Neural progenitor cell (in vitro differentiated cells): ENCODE measurements around the gene LDHD. TPM values are rescaled to one million over a fixed set of nuclear protein-coding genes. Genes with fewer than 3 reads are reported as not detected.

ENCODE experiments used
- DNase-seq: peaks from one replicate; pipeline ENCODE4 v3.0.0-alpha.2; 2016; ENCODE audit warnings: low spot score
- H2AFZ ChIP-seq: fragments of 200-600 bp; sonication (generic); replicated peaks from 2 replicates; pipeline ENCODE4 v1.6.1; 2016; ENCODE audit warnings: antibody characterized with exemption
- H3F3A ChIP-seq: fragments of 200-600 bp; sonication (generic); 2 replicates; pipeline ENCODE4 v1.6.1; 2016; ENCODE audit warnings: antibody characterized with exemption, low read depth
- H3K27ac ChIP-seq: fragments of 200-600 bp; sonication (generic); 2 replicates; pipeline ENCODE4 v1.5.1; 2016; ENCODE audit warnings: mild to moderate bottlenecking
- H3K27me3 ChIP-seq: fragments of 200-600 bp; sonication (generic); 2 replicates; pipeline ENCODE4 v1.6.1; 2016; ENCODE audit warnings: mild to moderate bottlenecking, moderate library complexity
- H3K36me3 ChIP-seq: fragments of 200-600 bp; sonication (generic); 2 replicates; pipeline ENCODE4 v1.5.1; 2016
- H3K4me1 ChIP-seq: fragments of 200-600 bp; sonication (generic); 2 replicates; pipeline ENCODE4 v1.6.1; 2016; ENCODE audit warnings: mixed run types
- H3K4me2 ChIP-seq: fragments of 200-600 bp; sonication (generic); 2 replicates; pipeline ENCODE4 v1.6.1; 2016
- H3K4me3 ChIP-seq: fragments of 200-600 bp; sonication (generic); 2 replicates; pipeline ENCODE4 v1.5.1; 2016
- H3K79me2 ChIP-seq: fragments of 200-600 bp; sonication (generic); 2 replicates; pipeline ENCODE4 v1.6.1; 2016; ENCODE audit warnings: low read depth
- H3K9ac ChIP-seq: fragments of 200-600 bp; sonication (generic); 2 replicates; pipeline ENCODE4 v1.6.1; 2016
- H3K9me3 ChIP-seq: fragments of 200-600 bp; sonication (generic); 2 replicates; pipeline ENCODE4 v1.5.1; 2016; ENCODE audit warnings: low read depth
- H4K20me1 ChIP-seq: fragments of 200-600 bp; sonication (generic); 2 replicates; pipeline ENCODE4 v1.6.1; 2016; ENCODE audit warnings: low read depth
- H3K27ac Mint-ChIP-seq: 3 replicates; pipeline ENCODE4 v1.8.0; 2021; ENCODE audit warnings: mixed read lengths
- H3K27me3 Mint-ChIP-seq: 2 replicates; pipeline ENCODE4 v1.8.0; 2022; ENCODE audit warnings: low read depth, mild to moderate bottlenecking, inconsistent platforms, moderate library complexity, mixed read lengths; ENCODE audit not compliant: insufficient read depth
- H3K36me3 Mint-ChIP-seq: 3 replicates; pipeline ENCODE4 v1.8.0; 2021; ENCODE audit warnings: mixed read lengths
- H3K4me1 Mint-ChIP-seq: 3 replicates; pipeline ENCODE4 v1.8.0; 2021; ENCODE audit warnings: mixed read lengths
- H3K4me3 Mint-ChIP-seq: 3 replicates; pipeline ENCODE4 v1.8.0; 2021; ENCODE audit warnings: mild to moderate bottlenecking, moderate library complexity, mixed read lengths
- H3K9me3 Mint-ChIP-seq: 3 replicates; pipeline ENCODE4 v1.8.0; 2020; ENCODE audit warnings: mixed read lengths
- CTCF ChIP-seq: fragments of 200-600 bp; sonication (generic); IDR thresholded peaks from 2 replicates; pipeline ENCODE4 v1.5.1; 2017; ENCODE audit warnings: antibody characterized with exemption, mild to moderate bottlenecking
- EZH2 ChIP-seq: fragments of 200-600 bp; sonication (generic); IDR thresholded peaks from 2 replicates; pipeline ENCODE4 v1.6.1; 2017; ENCODE audit warnings: antibody characterized with exemption, mild to moderate bottlenecking, moderate library complexity
- EZH2phosphoT487 ChIP-seq: fragments of 200-600 bp; sonication (generic); IDR thresholded peaks from 2 replicates; pipeline ENCODE4 v1.6.1; 2017; ENCODE audit warnings: antibody characterized with exemption
- total RNA-seq: library from RNA; depleted of rRNA; stranded (reverse); fragments of >200 nt; gene quantifications from 2 replicates; pipeline ENCODE4 v1.2.3, GENCODE V29; 2015; ENCODE audit warnings: low replicate concordance

Gene LDHD
- total RNA-seq, 1 donor from 2014 or later = 0.60 TPM

- TF ChIP-seq EZH2phosphoT487 = no peak
- TF ChIP-seq CTCF = no peak
- TF ChIP-seq EZH2 = no peak
- Mint-ChIP-seq H3K27me3 (no peaks in the 10 kb centered on the region), H3K36me3 (peaks cover 26% of the 10 kb centered on the region), H3K9me3 (no peaks in the 10 kb centered on the region), H3K4me3 (no peak overlapping the region), H3K4me1 (peaks cover under 1% of the 10 kb centered on the region), H3K27ac (no peak overlapping the region)
- Histone ChIP-seq H3K4me1 (peaks cover 12% of the 10 kb centered on the region), H3F3A (no peaks in the 10 kb centered on the region), H3K36me3 (no peaks in the 10 kb centered on the region), H3K9me3 (no peaks in the 10 kb centered on the region), H3K4me2 (no peak overlapping the region), H3K79me2 (peaks cover 95% of the 10 kb centered on the region), H4K20me1 (peaks cover 75% of the 10 kb centered on the region), H2AFZ (no peak overlapping the region), H3K4me3 (no peak overlapping the region), H3K9ac (no peak overlapping the region), H3K27ac (no peak overlapping the region), H3K27me3 (no peaks in the 10 kb centered on the region)
- no peak for DNase-seq
Measured at GRCh38 chr16:75085556-75085955, 31.0 kb downstream of the LDHD start.

- no peak overlapping the region for H3K4me3 Mint-ChIP-seq
- Histone ChIP-seq H3K4me2 (no peak overlapping the region), H3K27me3 (no peaks in the 10 kb centered on the region), H3K79me2 (peaks cover 95% of the 10 kb centered on the region), H3K27ac (no peak overlapping the region), H4K20me1 (peaks cover 60% of the 10 kb centered on the region), H3K4me3 (no peak overlapping the region), H3F3A (no peaks in the 10 kb centered on the region), H3K9me3 (no peaks in the 10 kb centered on the region), H3K9ac (no peak overlapping the region), H2AFZ (no peak overlapping the region), H3K4me1 (peaks cover 12% of the 10 kb centered on the region), H3K36me3 (no peaks in the 10 kb centered on the region)
- TF ChIP-seq EZH2 (no peak), EZH2phosphoT487 (no peak), CTCF (no peak)
- H3K36me3 Mint-ChIP-seq = peaks cover 25% of the 10 kb centered on the region
- H3K27ac Mint-ChIP-seq = no peak overlapping the region
- H3K4me1 Mint-ChIP-seq = peaks cover 6% of the 10 kb centered on the region
- DNase-seq = no peak
- H3K9me3 Mint-ChIP-seq = peaks cover 2% of the 10 kb centered on the region
- no peaks in the 10 kb centered on the region for H3K27me3 Mint-ChIP-seq
Measured at GRCh38 chr16:75083813-75084212, 32.8 kb downstream of the LDHD start.

DNA sequence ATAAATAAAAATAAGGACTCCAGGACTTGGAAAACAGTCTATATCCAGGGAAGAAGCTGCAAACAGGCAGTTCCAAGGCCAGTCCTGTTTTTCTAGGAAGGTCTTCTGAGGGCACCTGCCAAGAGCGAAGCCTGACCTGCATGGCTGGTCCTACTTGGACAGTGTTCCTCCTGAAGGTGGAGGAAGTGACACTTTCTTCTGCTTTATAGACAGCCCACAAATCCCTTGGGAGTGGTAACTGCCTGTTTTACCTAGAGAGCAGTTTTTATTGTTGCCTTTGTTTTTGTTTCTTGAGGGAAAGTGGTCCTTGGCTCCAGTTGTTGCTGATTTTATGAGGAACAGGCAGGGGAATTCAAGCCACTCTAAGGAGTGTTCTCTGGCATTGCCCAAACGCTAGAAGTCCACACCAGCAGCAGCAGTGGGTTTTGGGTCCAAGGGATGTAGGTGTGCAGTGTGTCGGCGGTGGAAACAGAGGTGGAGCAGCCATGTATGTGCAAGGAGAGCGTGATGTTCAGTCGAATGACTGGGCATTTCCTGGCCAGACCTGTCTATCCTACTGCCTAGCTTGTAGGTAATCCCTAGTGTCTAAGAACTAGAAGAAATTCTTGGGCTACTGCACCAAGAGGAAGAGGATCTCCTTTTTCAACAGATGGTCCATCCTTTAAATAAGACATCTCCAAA lies 35.3 kb downstream of the LDHD start:
- H3K27me3 Mint-ChIP-seq = peaks cover 3% of the 10 kb centered on the region
- Histone ChIP-seq H3K36me3 (no peaks in the 10 kb centered on the region), H2AFZ (no peak overlapping the region), H3K4me3 (no peak overlapping the region), H4K20me1 (peaks cover 35% of the 10 kb centered on the region), H3K79me2 (peaks cover 94% of the 10 kb centered on the region), H3K4me1 (no peaks in the 10 kb centered on the region), H3F3A (no peaks in the 10 kb centered on the region), H3K9me3 (no peaks in the 10 kb centered on the region), H3K27ac (no peak overlapping the region), H3K9ac (no peak overlapping the region), H3K27me3 (no peaks in the 10 kb centered on the region), H3K4me2 (no peak overlapping the region)
- H3K4me3 Mint-ChIP-seq = no peak overlapping the region
- TF ChIP-seq EZH2phosphoT487 (no peak), EZH2 (no peak), CTCF (no peak)
- DNase-seq = no peak
- H3K27ac Mint-ChIP-seq = peak overlapping the region; percentile 78
- peaks cover 14% of the 10 kb centered on the region for H3K9me3 Mint-ChIP-seq
- peaks cover 6% of the 10 kb centered on the region for H3K4me1 Mint-ChIP-seq
- H3K36me3 Mint-ChIP-seq = peaks cover 31% of the 10 kb centered on the region
